Osteocyte (in vitro differentiated cells): Measurements from ENCODE around the gene HYCC2. TPM values are rescaled to one million over a fixed set of nuclear protein-coding genes. Genes with fewer than 3 reads are reported as not detected.
"Not testable (repeated sequence)": the region's sequence is repeated elsewhere in the genome, so short reads cannot be mapped to it uniquely, and the experiment has no call there.

ENCODE experiments used
- DNase-seq: peaks from one replicate; pipeline ENCODE4 v3.0.0; 2021; ENCODE audit warnings: mixed read lengths; ENCODE audit not compliant: unreplicated experiment; ENCODE audit errors: extremely low spot score
- H3K27ac Mint-ChIP-seq: one replicate; pipeline ENCODE4 v1.8.0; 2021; ENCODE audit warnings: mild to moderate bottlenecking, mixed read lengths; ENCODE audit not compliant: unreplicated experiment
- H3K27me3 Mint-ChIP-seq: one replicate; pipeline ENCODE4 v1.8.0; 2021; ENCODE audit warnings: mixed read lengths; ENCODE audit not compliant: unreplicated experiment
- H3K36me3 Mint-ChIP-seq: one replicate; pipeline ENCODE4 v1.8.0; 2021; ENCODE audit warnings: mixed read lengths; ENCODE audit not compliant: unreplicated experiment
- H3K4me1 Mint-ChIP-seq: one replicate; pipeline ENCODE4 v1.8.0; 2021; ENCODE audit warnings: mixed read lengths; ENCODE audit not compliant: unreplicated experiment
- H3K4me3 Mint-ChIP-seq: one replicate; pipeline ENCODE4 v1.8.0; 2021; ENCODE audit warnings: mild to moderate bottlenecking, moderate library complexity, mixed read lengths; ENCODE audit not compliant: unreplicated experiment
- H3K9me3 Mint-ChIP-seq: one replicate; pipeline ENCODE4 v1.8.0; 2021; ENCODE audit warnings: mixed read lengths; ENCODE audit not compliant: unreplicated experiment
- CTCF ChIP-seq: fragments of 200-600 bp; sonication (generic); IDR thresholded peaks from 2 replicates; pipeline ENCODE4 v1.5.0; 2021; ENCODE audit warnings: antibody characterized with exemption, mild to moderate bottlenecking, moderate library complexity
- long read RNA-seq: library from polyadenylated mRNA; unstranded; transcript quantifications from one replicate; pipeline ENCODE4 v2.0.0, GENCODE V29; 2021
- total RNA-seq: library from RNA; stranded (reverse); gene quantifications from 2 replicates; pipeline ENCODE4 v1.2.1, GENCODE V29; 2021

Gene HYCC2
- 16.8 and 18.9 TPM in 2 replicates for total RNA-seq
- long read RNA-seq, full-length matches to known transcripts: 8 of 43 reads
- long read RNA-seq, partial matches to known transcripts: 5 of 43 reads
- long read RNA-seq, other reads (novel, unspliced or antisense): 30 of 43 reads

GRCh38 chr2:201071479-201072200 lies at the start of gene HYCC2, which contains the start of gene NDUFB3:
Gene HYCC2 (minus strand): TSS chr2:201071671. CDS start chr2:201024009, 47,662 bp downstream.
Gene NDUFB3 (plus strand): TSS chr2:201072001. CDS start chr2:201078883, 6,882 bp downstream.
- Mint-ChIP-seq H3K27me3 (no peaks in the 10 kb centered on the region), H3K36me3 (no peaks in the 10 kb centered on the region), H3K4me1 (peaks cover 47% of the 10 kb centered on the region), H3K9me3 (no peaks in the 10 kb centered on the region), H3K4me3 (peak within 1 kb of the TSS; percentile 99), H3K27ac (peak within 1 kb of the TSS; percentile 95)
- peak; percentile 96 for DNase-seq
- peak; percentile 30 for TF ChIP-seq CTCF

GRCh38 chr2:201118961-201119854 lies 47.7 kb upstream of the HYCC2 start:
- Mint-ChIP-seq H3K27me3 (no peaks in the 10 kb centered on the region), H3K36me3 (no peaks in the 10 kb centered on the region), H3K4me1 (peaks cover 42% of the 10 kb centered on the region), H3K9me3 (no peaks in the 10 kb centered on the region), H3K4me3 (peak overlapping the region; percentile 89), H3K27ac (peak overlapping the region; percentile 98)
- DNase-seq: no peak
- TF ChIP-seq CTCF: no peak

- no peaks in the 10 kb centered on the region for H3K36me3 Mint-ChIP-seq
- H3K4me3 Mint-ChIP-seq: peak overlapping the region; percentile 89
These were observed 46.9 kb upstream of the HYCC2 start for GRCh38 chr2:201118121-201118960.

GRCh38 chr2:201117735-201118094 lies 46.2 kb upstream of the HYCC2 start:
- Mint-ChIP-seq H3K4me1 (peaks cover 38% of the 10 kb centered on the region), H3K27ac (peak overlapping the region; percentile 98), H3K4me3 (peak overlapping the region; percentile 89)
- H3K9me3 Mint-ChIP-seq, H3K27me3 Mint-ChIP-seq, DNase-seq, H3K36me3 Mint-ChIP-seq: not testable (repeated sequence)

More at GRCh38 chr2:201118121-201118960, 46.9 kb upstream of the HYCC2 start:
- peaks cover 38% of the 10 kb centered on the region for H3K4me1 Mint-ChIP-seq
- TF ChIP-seq CTCF: peak; percentile 53
- no peaks in the 10 kb centered on the region for H3K9me3 Mint-ChIP-seq
- peak; percentile 89 for DNase-seq
- no peaks in the 10 kb centered on the region for H3K27me3 Mint-ChIP-seq
- H3K27ac Mint-ChIP-seq: peak overlapping the region; percentile 98
